ENCODE data around the gene ATG3.
"Not testable (repeated sequence)": the region's sequence is repeated elsewhere in the genome, so short reads cannot be mapped to it uniquely, and the experiment has no call there.

Gene ATG3

DNA sequence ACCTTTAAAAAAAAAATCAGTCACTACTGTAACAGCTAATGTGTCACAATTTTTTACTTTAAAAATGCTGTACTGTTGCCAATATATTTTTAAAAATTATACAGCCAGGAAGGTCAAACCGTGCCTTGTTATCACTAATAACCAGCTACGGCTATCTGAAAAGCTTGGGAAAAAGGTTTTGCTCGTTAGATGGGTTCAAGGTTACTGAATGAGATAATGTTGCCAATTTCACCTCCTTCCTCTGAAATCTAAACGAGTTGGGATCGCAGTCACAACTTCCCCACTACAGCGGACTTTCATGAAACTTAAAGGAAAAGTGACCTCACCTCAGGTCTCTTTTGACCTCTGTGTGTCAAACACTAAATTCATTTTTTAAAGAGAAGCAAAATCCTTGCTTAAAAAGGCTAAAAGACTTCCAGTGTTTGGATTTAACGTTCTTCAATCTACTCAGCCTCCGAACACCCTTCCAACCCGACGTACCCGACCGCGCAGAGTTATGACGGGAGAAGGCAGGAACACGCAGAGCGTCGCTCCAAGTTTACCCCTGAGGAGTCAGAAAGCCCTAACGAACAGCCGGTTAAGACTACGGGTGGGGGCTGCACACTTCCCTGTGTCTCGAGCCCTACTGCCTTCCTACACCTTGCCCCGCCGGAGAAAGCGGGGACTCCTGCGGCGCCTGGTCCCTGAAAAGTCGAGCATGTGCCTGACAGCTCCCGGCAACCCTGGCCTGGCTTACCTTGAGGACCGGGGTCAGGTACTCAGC lies 860 bp downstream of the ATG3 start:
- DNase-seq = peak; percentile 60 to 68

DNA sequence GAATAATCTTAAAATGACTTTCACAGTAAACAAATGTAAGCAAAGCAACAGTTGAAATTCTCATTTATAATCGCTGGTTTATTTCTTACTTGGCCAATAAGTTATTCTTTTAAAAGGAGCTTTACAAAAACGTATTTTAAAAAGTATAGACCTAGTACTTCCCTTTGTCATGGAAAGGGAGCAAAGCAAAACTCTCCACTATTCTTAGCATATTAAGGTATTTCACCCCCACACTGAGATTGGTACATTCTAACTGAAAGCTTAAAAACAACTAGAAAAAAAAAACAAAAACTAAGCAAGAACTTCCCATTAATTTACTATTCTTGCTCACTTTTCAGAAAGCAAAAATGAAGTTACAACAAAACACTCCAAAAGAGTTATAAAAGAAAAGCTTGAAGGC lies 1.5 kb downstream of the ATG3 start:
- DNase-seq = no peak

DNA sequence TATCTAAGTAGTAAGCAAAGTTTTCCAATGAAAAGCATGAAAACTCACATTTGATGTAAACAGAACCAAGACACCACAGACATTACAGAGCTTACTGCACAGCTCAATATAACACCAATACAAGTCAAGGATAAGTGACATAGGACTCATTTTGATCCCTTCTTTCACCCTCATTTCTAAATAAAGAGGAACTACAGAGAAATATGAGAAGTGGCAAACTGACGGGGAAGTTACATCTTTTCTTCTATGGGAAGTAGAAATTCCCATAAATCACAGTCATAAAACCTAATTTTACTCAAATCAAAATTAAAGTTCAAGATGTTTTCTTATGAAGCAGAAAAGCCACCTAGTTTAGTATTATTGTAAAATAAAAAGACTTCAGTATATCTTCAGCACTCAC lies 3.8 kb downstream of the ATG3 start:
- DNase-seq = no peak

DNA sequence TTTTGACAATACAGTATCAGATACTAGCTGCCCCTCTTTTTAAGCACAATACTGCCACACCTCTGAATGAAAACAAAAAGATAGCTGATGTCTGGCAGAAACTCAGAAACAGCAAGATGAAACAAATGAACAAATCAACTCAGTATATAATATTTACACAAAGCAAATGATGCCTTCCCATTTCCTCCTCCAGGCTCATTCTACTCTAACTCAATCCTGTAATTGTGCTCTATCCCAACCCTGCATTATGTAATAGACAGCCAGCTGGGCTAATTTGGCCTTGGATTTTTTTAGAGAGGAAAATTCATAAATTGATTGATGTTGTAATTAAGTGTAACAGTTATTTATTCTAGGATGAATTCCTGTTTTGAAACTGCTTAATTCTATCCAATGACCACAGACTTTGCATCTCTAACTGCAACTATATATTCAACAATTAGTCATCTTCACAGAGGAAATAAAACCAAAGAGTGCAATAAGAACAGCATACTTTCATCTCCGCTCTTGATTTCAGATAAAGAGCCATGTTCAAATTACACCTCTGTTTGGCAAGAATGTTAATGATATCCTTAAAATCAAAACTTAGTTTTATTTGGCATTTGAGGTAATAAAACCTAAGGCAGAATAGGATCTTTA lies 6.1 kb downstream of the ATG3 start:
- no peak for DNase-seq

DNA sequence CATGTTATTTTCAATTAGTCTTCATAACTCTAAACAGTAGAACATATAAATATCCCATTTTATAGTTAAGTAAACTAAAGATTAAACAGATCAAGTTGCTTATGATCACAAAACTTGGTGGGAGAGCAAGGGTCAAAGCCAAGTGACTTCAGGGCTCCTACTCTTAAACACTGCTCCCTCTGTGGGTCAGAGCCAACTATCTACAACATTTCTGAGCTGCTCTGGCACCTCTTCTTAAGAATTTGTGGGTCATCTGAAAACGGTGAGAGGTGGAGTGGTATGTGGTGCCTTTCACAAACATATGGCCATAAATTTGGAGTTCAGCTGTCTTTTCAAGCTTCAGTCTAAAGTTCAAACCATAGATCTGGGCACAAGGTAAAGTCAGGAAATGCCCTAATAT lies 10.9 kb downstream of the ATG3 start:
- no peak for DNase-seq

DNA sequence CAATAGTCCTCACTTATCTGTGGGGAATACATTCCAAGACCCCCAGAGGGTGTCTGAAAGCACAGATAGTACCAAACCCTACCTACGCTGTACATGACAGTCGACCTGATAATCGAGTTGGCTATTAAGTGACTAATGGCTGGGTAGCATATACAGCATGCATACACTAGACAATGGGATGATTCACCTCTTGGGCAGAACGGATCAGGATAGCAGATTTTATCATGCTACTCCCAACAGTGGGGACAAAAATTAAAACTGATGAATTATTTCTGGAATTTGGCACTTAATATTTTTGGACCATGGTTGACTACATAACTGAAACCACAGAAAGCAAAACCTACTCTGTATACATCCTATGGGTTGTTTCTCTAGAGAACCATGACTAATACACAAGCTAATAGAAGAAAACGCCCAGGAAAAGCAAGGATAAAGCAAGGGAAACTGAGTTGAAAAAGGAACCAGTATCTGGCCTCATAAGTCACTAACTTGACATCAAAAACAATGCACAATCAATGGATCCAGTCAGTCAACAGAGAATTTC lies 15.5 kb downstream of the ATG3 start:
- no peak for DNase-seq

DNA sequence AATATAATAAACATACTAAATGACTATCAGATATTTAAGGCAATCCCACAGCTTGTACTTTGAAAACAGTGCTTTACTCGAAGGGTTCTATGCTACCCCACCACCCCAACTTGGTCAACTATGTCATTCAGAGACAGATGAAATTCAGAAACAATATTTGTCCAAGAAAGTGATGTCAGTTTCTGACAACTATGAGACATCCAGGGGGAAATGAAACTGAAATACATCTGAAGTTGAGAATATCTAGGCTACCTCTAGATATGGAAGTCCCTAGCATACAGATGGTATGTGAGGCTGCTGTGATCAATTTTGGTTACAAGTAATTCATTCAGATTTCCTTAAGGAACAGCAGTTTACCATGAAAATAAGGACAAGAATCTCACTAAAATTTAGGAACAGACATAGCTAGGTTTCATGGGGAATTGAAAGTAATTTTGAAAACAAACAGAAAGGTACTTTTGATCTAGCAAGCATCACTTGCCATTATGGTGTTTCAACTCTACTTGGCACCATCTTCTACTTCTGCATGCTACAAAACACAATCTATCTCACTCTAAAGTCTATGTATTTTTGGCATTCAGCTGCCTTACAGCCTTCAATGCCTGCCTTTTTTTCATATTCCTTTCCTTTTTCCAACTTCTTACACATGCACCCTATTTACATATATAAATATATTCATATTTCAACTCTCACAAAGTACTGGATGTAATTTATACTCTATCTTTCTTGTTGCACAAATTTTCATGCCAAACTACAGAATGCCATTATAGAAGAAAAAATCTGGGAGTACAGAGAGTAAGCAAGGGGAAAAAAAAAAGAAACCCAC lies 21.7 kb downstream of the ATG3 start:
- no peak for DNase-seq

DNA sequence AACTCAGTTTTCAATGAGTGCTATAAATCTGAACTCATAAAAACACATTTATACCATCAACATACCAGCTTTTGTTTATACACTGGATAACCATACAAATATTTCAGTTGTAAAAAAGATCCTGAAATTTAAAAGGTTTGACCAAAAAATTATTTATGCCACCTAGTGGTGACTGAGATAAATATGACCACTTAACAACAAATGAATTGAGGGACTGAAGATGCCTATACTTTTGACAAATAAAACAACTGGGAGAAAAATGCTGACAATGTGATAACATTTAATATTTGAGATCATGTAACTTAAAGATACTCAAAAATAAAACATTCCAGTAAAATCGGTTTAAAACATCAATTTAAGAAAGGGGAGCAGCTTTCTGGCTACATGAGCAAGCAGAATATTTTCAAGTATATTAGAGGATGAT lies 30.4 kb downstream of the ATG3 start:
- peak in 1 of 2 donors; percentile 51 for DNase-seq

DNA sequence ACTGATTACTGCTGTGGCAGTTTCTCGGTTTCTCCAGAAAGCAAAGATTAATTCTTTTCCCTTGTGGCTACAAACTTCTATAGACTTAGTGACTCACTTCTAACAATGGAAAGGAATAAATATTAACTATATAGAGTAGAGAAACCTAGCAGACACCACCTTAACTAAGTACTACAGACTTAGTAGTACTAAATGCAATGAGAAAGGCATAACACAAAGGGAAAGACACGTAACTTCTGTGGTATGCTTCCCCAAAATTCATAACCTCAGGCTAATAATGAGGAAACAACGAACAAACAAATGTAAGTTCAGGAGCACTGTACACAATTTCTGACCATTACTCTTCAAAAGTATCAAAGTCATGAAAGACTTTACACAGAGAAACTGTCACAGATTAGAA lies 31.2 kb downstream of the ATG3 start:
- no peak for DNase-seq

DNA sequence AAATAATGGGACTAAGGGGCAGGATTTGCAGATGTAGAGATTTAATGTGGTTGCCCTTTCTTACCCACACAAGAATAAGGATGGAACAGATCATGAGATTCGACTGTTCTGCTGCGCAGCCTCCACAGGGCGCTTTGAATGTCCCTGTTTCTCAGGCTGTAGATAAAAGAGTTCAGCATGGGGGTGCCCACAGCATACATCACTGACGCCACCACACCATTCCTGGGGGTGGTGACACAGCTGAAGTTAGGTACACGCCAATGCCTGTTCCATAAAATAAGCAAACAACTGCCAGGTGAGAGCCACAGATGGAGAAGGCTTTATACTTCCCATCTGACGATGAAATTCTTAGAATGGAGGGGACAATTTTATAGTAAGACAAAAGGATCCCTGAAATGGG lies 37.6 kb downstream of the ATG3 start:
- not testable (repeated sequence) for DNase-seq

DNA sequence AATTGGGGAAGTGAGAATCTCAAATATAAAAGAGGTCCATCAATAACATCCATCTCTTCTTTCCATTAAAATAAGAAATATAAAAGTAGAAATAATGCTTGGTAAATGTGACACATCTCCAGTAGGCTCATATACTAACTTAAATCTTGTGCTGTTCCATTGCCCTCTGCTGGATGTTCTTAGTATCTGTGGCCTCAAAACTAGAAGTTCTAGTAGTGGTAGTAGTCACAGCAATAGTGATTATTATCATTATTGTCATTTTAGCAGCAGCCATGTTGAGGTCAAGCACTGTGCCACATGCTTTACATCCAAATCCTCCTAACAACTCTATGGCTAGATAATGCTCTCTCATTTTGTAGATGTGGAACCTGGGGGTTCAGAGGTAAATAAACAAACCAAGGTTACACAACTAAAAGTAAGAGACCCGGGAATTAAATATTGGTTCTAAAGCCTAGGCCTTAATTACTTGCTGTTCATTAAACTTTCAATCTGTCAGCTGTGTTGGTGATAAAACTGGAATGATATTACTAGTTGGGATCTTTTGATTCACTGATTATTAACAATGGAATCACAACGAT lies 42.2 kb downstream of the ATG3 start:
- peak; percentile 52 to 79 for DNase-seq

DNA sequence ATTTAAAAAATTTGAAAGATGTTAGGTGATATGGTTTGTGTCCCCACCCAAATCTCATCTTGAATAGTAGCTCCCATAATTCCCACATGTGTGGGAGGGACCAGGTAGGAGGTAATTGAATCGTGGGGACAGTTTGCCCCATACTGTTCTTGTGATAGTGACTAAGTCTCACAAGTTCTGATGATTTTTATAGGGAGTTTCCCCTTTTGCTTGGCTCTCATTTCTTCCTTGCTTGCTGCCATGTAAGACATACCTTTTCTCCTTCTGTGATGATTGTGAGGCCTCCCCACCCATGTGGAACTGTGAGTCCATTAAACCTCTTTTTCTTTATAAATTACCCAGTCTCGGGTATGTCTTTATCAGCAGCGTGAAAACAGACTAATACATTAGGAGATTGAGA lies 42.8 kb downstream of the ATG3 start:
- DNase-seq = not testable (repeated sequence)

DNA sequence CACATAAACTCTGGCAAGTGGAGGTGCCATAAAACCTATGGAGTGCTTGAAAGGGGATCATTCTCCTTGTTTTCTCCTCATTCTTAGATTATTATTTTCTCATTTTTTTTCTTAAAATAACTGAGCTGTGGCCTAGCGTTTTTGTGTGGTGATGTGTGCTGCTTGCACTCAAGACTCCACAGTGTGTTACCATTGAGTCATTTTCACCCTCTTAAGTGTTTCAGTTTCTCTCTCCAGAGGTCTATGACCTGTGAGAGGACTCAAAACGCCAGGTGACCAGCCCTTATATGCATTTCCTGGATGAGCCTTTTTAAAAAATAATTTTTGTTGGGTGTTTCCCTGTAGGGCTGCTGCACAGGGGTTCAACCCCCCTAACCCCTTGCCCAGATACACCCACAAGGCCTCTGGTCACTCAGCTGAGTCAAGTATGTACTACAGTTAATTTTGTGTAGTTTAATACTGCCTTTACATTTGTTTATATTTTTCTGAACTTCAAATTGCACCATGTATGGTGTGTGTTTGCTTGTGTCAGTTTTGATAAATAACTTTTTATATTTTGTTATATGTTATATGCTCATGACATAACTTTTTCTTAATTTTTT lies 47.1 kb downstream of the ATG3 start:
- DNase-seq = no peak

DNA sequence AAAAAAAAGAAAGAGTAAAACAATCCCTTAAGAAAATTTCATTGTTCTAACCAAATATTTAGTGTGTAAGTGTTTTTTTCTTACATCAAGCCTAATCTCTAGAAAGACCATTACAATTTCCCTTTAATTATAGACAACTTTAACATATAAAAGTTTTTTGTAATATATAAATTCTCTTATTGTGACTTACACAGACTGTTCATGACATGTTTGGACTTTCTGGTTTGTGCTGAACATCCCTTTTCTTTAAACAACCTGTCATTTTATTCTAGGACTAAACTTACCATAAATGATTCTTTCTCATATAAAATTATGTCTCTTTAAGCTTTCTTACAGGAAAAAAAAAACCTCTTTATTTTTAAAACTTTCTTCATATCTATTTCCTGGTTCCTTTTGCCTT lies 49.4 kb downstream of the ATG3 start:
- DNase-seq = no peak

DNA sequence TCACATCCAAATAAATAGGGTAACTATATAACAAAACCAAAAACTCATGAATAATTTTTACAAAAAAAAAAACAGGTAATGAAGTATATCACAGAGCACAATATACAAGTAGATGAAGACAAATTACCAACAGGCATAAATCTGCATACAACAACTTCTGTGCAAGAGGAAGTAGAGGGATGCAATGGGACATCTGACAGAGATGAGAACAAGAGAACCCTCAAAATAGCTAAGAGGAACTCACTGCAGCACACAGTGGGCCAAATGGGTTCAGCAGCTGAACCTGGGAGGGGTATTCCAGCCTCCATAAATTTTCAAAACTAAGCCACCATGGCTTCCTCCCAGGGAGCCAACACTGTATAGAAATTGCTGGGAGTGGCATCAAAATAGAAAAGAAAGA lies 52.9 kb downstream of the ATG3 start:
- no peak for DNase-seq

DNA sequence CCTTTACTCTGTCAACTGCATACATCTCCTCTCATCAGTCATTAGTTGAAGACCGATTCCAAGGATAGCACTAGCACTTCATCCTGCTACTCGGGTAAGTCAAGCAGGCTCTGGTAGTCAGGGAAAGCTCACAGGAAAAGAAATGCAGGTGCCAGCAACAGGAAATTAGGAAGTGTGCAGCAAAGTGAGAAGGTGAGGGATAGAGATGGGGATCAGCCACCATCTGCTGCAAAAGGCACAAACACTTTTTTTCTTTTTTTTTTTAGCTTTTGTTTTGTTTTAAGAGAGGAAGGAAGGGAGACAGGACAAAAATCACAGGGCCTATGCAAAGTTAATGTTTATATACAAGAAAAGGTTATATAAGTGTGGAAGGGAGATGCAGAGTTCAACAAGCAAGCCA lies 53.5 kb downstream of the ATG3 start:
- no peak for DNase-seq

DNA sequence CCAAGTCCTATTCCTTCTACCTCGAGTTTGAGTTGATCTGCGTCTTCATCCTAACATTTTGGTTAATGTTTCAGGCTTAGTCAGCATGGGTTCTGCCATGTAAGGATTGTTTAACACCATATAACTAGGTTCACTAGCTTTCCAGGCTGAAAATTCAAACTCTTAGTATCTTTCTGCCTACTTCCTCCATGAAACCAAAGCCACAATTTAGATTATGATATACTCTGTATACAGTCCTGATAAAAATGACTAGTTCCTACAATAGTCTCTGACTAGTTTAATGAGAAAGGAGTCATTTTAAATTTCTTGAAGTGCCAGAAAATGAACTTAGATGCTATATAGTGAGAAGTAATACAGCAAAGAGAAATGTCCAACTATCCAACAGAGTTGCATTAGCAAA lies 55.9 kb downstream of the ATG3 start:
- DNase-seq = no peak

DNA sequence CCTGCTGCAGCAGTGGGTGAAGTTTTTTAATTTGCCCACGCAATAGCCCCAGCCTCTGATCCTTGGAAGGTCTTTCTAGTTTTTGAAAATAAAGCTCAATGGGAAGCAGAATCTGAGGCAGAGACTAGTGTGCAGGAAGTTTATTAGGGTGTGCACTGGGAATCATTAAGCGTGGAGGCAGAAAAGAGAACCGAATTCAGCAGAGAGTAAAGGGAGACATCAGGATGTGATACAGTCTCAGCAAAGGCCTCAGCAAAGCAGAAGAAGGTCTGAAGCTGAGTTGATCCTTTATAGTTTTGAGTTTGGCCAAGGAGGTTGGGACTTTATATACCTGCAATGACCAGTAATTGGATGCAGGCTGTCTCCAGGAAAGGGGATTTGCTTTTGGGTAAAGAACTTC lies 57.6 kb downstream of the ATG3 start:
- no peak for DNase-seq

DNA sequence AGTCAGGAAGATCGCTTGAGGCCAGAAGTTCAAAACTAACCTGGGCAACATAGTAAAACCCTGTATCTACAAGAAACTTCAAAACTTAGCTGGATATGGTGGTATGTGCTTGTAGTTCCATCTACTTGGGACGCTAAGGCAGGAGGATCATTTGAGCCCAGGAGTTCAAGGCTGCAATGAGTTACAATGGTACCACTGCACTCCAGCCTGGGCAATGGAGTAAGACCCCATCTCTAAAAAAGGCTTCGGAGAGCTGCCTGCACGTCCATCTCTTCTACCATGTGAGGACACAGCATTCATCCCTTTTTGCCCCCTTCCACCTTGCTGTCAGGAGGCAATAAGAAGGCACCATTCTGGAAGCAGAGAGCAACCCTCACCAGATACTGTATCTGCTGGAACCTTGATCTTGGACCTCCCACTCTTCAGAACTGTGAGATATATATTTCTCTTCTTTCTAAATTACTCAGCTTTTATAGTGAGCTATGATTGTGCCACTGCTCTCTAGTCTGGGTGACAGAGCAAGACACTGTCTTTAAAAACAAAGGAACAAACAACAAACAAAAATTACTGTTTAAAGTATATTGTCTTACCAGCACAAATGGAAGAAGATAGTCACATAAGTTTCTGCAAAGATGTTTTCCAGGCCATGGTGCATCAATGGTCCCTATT lies 58.3 kb downstream of the ATG3 start:
- DNase-seq = no peak

DNA sequence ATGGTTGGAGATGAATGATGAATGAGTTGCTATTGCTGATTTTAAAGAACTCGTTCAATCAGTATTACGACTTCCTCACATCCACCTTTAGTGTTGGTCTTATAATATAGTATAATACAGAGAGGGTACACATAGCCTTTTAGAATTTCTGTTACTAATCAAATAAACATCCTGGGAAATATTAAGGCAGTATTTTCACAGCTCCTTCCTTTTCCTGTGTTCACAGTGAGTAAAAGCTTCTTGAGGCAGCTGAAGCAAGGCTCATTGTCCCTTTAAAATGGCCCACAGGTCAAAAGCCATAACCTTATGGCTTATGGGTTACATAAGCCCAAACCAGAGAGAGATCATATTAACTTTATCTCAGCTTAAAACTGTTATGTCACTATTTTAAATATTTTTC lies 61.1 kb downstream of the ATG3 start:
- DNase-seq = no peak

DNA sequence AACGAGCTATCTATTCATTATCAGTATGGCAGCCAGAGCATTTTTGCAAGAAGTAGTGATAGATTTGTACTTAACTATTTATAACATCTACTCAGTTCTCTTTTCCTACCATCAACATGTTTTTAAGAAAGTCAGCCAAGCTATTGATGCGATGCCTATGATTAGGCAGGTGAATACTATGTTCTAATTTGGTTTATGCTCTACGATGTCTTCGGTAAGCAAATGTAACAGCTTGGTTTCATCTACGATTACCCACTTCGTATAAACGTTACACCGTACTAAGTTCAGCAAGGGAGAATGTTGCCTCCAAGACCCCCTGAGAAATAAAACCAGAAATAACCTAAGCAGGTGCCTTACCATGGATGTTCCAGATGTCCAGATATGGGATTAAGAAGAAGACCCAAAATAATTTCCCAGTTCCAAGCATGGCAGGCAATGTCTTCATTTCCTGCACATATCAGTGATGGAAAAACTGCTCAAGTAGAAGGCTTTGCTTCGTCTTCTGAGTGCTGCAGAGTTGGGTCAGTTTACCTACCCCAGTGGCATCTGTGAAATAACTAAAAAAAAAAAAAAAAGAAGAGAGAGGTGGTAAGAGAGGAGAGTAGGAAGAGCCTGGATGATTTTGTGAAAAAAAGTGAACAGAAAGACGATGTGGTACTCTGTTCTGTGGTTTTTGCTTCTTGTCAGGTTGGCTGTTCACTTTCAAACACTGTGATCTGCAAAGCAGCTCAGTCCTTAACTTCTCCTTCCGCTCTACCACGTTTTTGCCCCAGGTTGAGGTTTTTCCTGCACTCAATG lies 62.6 kb downstream of the ATG3 start, which contains the start of gene BTLA:
BTLA (minus strand) TSS at position 559 of the 798 bp plus-strand sequence; CDS start at position 445, 114 bp downstream.
- DNase-seq = peak; percentile 36 to 58

Measured in CD4-positive, alpha-beta T cell treated with Interferon alpha-2 for 1 hour (primary cell).